Astrocyte (in vitro differentiated cells and primary cell): Measurements from ENCODE around the gene ADGRB3.

Experiments used
- CTCF ChIP-seq: IDR thresholded peaks from 2 replicates; pipeline ENCODE4 v1.5.1; 2011; ENCODE audit warnings: low read depth, mild to moderate bottlenecking, inconsistent platforms, low read length, moderate library complexity; ENCODE audit not compliant: insufficient read depth
- EZH2 ChIP-seq: IDR thresholded peaks from 2 replicates; pipeline ENCODE4 v1.6.1; 2012; ENCODE audit warnings: mild to moderate bottlenecking, low read length, inconsistent platforms; ENCODE audit not compliant: insufficient read depth

DNA sequence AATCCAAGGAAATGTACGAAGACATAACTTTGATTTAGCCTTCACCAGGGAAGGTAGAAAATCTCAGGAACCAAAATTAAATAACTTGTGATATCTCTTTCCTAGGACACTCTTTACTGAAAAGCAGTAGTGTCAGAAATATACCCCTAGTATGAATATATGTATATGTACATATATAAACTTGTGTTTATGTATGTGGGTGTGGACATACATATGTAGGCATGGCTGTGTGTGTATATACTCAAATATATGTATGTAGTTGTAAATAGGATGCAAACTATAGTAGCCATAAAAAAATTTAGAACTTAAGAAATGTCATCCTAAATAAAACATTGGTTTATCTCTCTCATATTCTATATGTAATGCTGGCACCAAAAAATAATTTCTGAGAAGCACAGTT is 500.8 kb downstream of the ADGRB3 start:
- TF ChIP-seq EZH2 (no peak), CTCF (no peak)
